WTC11 (cell line): ENCODE measurements around the gene CFAP58. TPM values are rescaled to one million over a fixed set of nuclear protein-coding genes. Genes with fewer than 3 reads are reported as not detected.
"Not testable (repeated sequence)": the region's sequence is repeated elsewhere in the genome, so short reads cannot be mapped to it uniquely, and the experiment has no call there.

Experiments
- ATAC-seq: fragments of 200-7000 bp; cut with Tn5 transposase; 2 replicates; pipeline ENCODE4 v1.10.0; 2021; ENCODE audit warnings: mild to moderate bottlenecking, moderate library complexity
- CTCF ChIA-PET: fragments of 300-600 bp; sonication (Branson Sonifier 250); formaldehyde crosslinking; loops from one replicate; lab custom pipeline; 2021; ENCODE audit warnings: antibody characterized with exemption; lab: Charles Lee
- POLR2A ChIA-PET: fragments of 350-600 bp; sonication (Branson Sonifier 250); formaldehyde crosslinking; loops from one replicate; lab custom pipeline; 2021; ENCODE audit warnings: antibody characterized with exemption; lab: Charles Lee
- DNase-seq: peaks from one replicate; pipeline ENCODE4 v3.0.0; 2021; ENCODE audit warnings: low spot score
- H3K27ac Mint-ChIP-seq: 2 replicates; pipeline ENCODE4 v1.8.0; 2021; ENCODE audit warnings: mixed read lengths
- H3K27me3 Mint-ChIP-seq: 2 replicates; pipeline ENCODE4 v1.8.0; 2021; ENCODE audit warnings: low read depth, mild to moderate bottlenecking, moderate library complexity, mixed read lengths
- H3K36me3 Mint-ChIP-seq: 2 replicates; pipeline ENCODE4 v1.8.0; 2021; ENCODE audit warnings: mixed read lengths
- H3K4me1 Mint-ChIP-seq: 2 replicates; pipeline ENCODE4 v1.8.0; 2022; ENCODE audit warnings: mixed read lengths
- H3K4me3 Mint-ChIP-seq: 2 replicates; pipeline ENCODE4 v1.8.0; 2021; ENCODE audit warnings: mild to moderate bottlenecking, moderate library complexity, mixed read lengths
- H3K9me3 Mint-ChIP-seq: 2 replicates; pipeline ENCODE4 v1.8.0; 2021; ENCODE audit warnings: mixed read lengths
- ATF6 ChIP-seq: sonication (generic); formaldehyde crosslinking; IDR thresholded peaks from 2 replicates; pipeline ENCODE4 v1.8.1; 2023; ENCODE audit warnings: mild to moderate bottlenecking, missing genetic modification reagents
- CREB1 ChIP-seq: sonication (generic); formaldehyde crosslinking; IDR thresholded peaks from 2 replicates; pipeline ENCODE4 v1.8.0; 2023; ENCODE audit warnings: mild to moderate bottlenecking, missing genetic modification reagents
- ERG ChIP-seq: fragments of 250-450 bp; sonication (Bioruptor Pico); IDR thresholded peaks from 2 replicates; pipeline ENCODE4 v1.8.0; 2021; ENCODE audit warnings: mild to moderate bottlenecking
- FOXJ3 ChIP-seq: sonication (generic); formaldehyde crosslinking; IDR thresholded peaks from 2 replicates; pipeline ENCODE4 v1.9.0; 2021; ENCODE audit warnings: missing genetic modification reagents, mild to moderate bottlenecking, borderline replicate concordance
- NFE2L1 ChIP-seq: sonication (generic); formaldehyde crosslinking; IDR thresholded peaks from 2 replicates; pipeline ENCODE4 v1.8.1; 2023; ENCODE audit warnings: missing genetic modification reagents
- NR2C2 ChIP-seq: sonication (generic); formaldehyde crosslinking; IDR thresholded peaks from 2 replicates; pipeline ENCODE4 v1.8.0; 2022; ENCODE audit warnings: mild to moderate bottlenecking, missing genetic modification reagents
- NR3C1 ChIP-seq: sonication (generic); formaldehyde crosslinking; conservative IDR thresholded peaks from 2 replicates; pipeline ENCODE4 v1.8.1; 2023; ENCODE audit warnings: low read depth, mild to moderate bottlenecking, missing genetic modification reagents
- PREB ChIP-seq: sonication (generic); formaldehyde crosslinking; IDR thresholded peaks from 2 replicates; pipeline ENCODE4 v1.8.1; 2022; ENCODE audit warnings: mild to moderate bottlenecking, missing genetic modification reagents, moderate library complexity, borderline replicate concordance
- USF2 ChIP-seq: sonication (generic); formaldehyde crosslinking; IDR thresholded peaks from 2 replicates; pipeline ENCODE4 v1.8.1; 2023; ENCODE audit warnings: mild to moderate bottlenecking, missing genetic modification reagents, moderate library complexity
- ZNF232 ChIP-seq: sonication (generic); formaldehyde crosslinking; IDR thresholded peaks from 2 replicates; pipeline ENCODE4 v1.8.0; 2022; ENCODE audit warnings: mild to moderate bottlenecking, missing genetic modification reagents
- ZNF317 ChIP-seq: sonication (generic); formaldehyde crosslinking; IDR thresholded peaks from 2 replicates; pipeline ENCODE4 v1.8.1; 2023; ENCODE audit warnings: low read depth, mild to moderate bottlenecking, moderate library complexity, missing genetic modification reagents, borderline replicate concordance
- ZNF512 ChIP-seq: sonication (generic); formaldehyde crosslinking; IDR thresholded peaks from 2 replicates; pipeline ENCODE4 v1.8.1; 2022; ENCODE audit warnings: missing genetic modification reagents, borderline replicate concordance
- ZSCAN18 ChIP-seq: fragments of 250-450 bp; sonication (Bioruptor Pico); IDR thresholded peaks from 2 replicates; pipeline ENCODE4 v2.1.2; 2022; ENCODE audit warnings: mild to moderate bottlenecking, moderate library complexity
- total RNA-seq: library from RNA; stranded (reverse); gene quantifications from 3 replicates; pipeline ENCODE4 v1.2.3, GENCODE V29; 2021

CFAP58 gene
- total RNA-seq, 1 experiment from 2014 or later, result 1.0 TPM

GRCh38 chr10:104456802-104457542 is 103.3 kb downstream of the CFAP58 start (continued):
- TF ChIP-seq ZSCAN18 (CRISPR knock-in tag) (no peak), NFE2L1 (no peak)
- TF ChIP-seq, all 79 proteins: peak for 0

- TF ChIP-seq NR3C1 (CRISPR knock-in tag) (no peak), FOXJ3 (CRISPR knock-in tag) (no peak), ZSCAN18 (CRISPR knock-in tag) (no peak), PREB (CRISPR knock-in tag) (no peak), CREB1 (CRISPR knock-in tag) (no peak), ZNF512 (no peak), USF2 (CRISPR knock-in tag) (no peak), NR2C2 (CRISPR knock-in tag) (no peak), ATF6 (no peak), ZNF232 (no peak), ZNF317 (no peak), ERG (CRISPR knock-in tag) (no peak)
- TF ChIP-seq, all 79 proteins: peak for 0
- ChIA-PET POLR2A (no interaction called here), CTCF (interaction anchor here (0.9 to 1.2 kb wide), 2 partner anchors 50 to 55 kb away, joined by 3 read pairs; no protein-coding TSS in a partner anchor)
- no peak for ATAC-seq
- H3K27ac Mint-ChIP-seq, result no peak overlapping the region
- no peaks in the 10 kb centered on the region for H3K4me1 Mint-ChIP-seq
- no peaks in the 10 kb centered on the region; the same call in 1 of the 2 replicates for H3K27me3 Mint-ChIP-seq
- H3K9me3 Mint-ChIP-seq, result peaks cover 22% of the 10 kb centered on the region
- H3K36me3 Mint-ChIP-seq, result no peaks in the 10 kb centered on the region; the same call in 1 of the 2 replicates
- no peak for DNase-seq
- no peak overlapping the region for H3K4me3 Mint-ChIP-seq
Measured at GRCh38 chr10:104457543-104457828, 103.9 kb downstream of the CFAP58 start.

GRCh38 chr10:104465575-104465974 is 111.9 kb downstream of the CFAP58 start:
- H3K4me3 Mint-ChIP-seq, H3K4me1 Mint-ChIP-seq, POLR2A ChIA-PET, DNase-seq, H3K27ac Mint-ChIP-seq, CTCF ChIA-PET, ATAC-seq, H3K27me3 Mint-ChIP-seq: not testable (repeated sequence)
- H3K36me3 Mint-ChIP-seq, result peaks cover 18% of the 10 kb centered on the region
- H3K9me3 Mint-ChIP-seq, result peaks cover 46% of the 10 kb centered on the region

- DNase-seq, H3K27ac Mint-ChIP-seq, H3K36me3 Mint-ChIP-seq, H3K27me3 Mint-ChIP-seq, ATAC-seq, H3K4me3 Mint-ChIP-seq, H3K4me1 Mint-ChIP-seq, CTCF ChIA-PET, POLR2A ChIA-PET: not testable (repeated sequence)
- peaks cover 42% of the 10 kb centered on the region for H3K9me3 Mint-ChIP-seq
Measured at GRCh38 chr10:104468818-104469217, 115.2 kb downstream of the CFAP58 start.
